Activated CD8-positive, alpha-beta memory T cell treated with anti-CD3 and anti-CD28 coated beads, Interleukin-2, amount 50 U/mL, for 4 hours (primary cell): ENCODE results near the gene MLXIPL.
"Not testable (repeated sequence)": the region's sequence is repeated elsewhere in the genome, so short reads cannot be mapped to it uniquely, and the experiment has no call there.

ENCODE experiments used
- DNase-seq: peaks from one replicate; pipeline ENCODE4 v3.0.0-alpha.2; 2020

Gene MLXIPL

DNA sequence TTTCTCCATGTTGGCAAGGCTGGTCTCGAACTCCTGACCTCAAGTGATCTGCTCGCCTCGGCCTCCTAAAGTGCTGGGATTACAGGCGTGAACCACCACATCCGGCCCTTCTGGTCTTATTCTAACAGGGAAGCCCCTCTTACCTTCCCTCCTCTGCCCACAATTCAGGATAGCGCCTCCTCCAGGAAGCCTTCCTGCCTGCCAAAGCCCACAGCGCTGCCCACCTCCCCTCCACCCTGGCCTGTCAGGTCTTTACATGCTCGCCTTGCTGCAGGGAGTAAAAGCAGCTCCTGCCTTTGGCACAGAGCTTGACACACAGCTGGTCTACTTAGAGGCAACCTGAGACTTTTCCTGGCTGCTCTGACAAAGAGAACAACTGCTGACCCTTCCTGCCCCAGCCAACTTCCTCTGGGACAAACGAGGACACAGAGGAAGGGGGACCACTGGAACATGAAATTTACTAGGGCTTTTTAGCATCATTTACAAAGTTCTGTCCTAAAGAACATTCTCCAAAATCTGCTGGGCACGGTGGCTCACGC lies 13.2 kb downstream of the MLXIPL start:
- no peak for DNase-seq

DNA sequence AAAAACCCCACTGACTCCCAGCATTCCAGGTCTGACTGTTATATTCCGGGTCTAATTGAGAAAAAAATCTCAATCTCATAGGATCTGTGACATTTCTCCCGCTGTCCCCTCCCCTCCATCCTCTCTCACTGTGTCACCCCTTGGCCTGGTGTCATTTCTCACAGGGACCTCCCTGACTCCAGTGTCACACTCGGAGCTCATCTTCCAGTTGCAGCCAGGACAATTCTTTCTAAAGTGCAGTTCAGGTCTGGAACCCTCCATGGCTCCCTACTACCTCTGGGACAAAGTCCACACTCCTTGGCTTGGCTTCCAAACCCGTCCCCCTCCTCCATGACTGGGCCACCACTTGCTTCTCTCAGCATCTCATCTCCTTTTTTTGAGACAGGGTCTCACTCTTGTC lies 14.2 kb downstream of the MLXIPL start:
- no peak for DNase-seq

DNA sequence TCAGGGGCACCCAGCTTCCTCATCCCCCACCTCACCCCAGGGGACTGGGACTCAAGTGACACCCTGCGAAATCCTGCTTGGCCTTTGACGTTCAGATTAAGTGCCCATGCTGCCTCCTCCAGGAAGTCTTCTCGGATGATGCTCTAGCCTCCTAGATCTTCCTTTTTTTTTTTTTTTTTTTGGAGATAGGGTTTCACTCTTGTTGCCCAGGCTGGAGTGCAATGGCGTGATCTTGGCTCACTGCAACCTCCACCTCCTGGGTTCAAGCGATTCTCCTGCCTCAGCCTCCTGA lies 16.7 kb downstream of the MLXIPL start:
- not testable (repeated sequence) for DNase-seq

DNA sequence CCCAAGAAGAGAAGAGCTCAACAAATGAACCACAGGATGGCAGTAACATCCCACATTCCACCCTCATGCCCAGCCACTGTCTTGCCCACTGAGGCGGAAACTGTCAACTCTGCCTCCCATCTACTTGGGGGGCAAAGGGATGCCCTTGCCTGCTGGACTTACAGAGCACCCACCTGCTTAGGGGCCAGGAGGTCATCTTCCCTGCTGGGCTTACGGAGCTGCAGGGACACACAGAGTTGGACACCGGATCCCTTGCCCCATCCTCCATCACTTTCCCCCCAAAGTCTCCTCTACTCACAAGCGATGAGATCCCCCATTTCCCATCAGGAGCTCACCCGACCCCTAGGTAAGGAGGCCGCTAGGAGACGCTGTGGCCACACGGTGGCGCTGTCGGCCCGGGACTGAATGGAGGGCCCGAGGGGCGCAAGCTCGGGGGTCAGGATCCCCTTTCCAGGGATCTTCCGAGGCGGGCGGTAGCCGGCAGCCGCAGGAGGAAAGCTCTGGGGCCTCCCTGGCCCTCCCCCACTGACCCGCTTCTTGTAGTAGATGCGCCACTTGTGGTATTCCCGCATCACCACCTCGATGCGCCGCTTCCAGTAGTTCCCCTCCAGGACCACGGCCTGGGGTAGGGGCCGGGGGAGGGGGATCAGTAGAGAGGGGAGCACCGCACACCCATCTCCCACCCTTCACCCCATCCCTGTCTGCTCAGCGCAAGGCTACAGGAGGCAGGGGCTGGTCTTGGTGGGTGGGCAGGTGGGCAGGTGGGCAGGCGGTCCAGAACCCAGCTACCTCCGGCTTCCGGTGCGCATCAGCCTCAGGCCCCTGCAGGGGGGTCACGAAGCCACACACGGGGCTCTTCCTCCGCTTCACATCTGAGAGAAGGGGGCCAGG lies 17.3 kb downstream of the MLXIPL start:
- peak; percentile 71 for DNase-seq

DNA sequence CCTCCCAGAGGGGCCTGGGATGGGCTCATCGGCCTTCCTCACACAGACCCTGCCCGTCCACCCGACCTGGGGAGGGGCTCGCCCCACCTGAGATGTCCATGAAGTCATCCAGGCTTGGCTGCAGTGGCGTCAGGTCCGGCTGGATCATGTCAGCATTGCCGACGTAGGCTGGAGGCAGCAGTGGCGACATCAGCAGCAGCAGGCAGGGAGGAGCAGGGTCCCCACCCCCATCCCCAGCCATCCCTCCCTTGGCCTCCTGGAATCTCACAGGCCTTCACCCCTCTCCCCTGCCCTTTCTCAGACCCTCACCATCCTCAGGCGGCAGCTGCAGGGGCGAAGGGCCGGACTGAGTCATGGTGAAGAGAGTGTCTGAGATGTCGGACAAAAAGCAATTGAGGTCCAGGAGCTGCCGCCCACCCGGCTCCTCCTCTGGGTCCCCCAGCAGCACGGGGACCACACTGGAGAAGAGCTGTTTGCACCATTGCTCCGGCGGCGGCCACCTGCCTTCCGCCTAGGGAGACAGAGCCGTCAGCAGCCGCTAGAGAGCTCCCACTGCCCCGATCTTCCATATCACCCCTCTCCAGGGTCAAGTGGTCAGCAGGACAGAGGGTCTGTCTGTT lies 18.6 kb downstream of the MLXIPL start:
- no peak for DNase-seq

DNA sequence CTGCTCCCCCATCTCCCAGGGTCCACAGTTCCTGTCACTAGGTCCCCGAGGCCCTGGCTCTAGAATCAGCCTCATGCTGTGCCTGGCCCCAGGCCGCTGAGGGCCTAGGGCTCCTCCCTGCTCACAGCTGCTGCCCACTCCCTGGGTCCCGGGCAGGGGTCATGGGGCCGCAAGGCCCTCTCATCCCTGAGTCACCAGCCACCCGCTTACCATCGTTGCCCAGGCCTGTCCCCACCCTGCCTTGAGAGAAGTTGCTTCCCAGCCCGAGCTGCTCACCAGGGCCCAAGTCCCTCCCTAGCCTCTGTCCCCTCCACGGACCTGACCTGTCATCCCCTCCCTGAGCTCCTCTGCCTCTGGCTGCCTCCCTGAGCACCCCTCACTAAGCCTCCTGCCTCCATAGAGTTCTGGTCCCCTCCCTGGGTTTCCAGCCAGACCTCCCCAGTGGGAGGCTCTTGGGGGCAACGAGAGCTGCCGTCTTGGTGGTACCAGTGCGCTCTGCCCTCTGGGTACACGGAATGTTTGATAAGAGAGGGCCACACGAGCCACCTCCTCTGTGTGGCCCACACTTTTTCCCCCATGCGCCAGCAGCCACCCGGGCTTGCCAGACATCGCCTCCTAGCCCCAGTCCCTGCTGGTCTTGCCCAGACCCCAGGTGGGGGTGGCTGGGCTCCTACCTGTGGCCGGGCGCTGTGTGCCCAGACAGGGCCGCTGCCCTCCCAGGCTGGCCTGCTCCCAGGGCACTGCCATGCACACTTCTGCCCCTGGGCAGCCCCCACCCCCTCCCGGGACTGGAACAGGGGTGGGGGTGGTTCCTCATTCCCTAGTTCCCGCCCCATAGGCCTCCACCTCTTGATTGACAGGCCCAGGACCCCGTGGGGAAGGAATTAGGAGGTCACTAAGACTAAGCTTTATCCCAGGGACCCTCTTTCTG lies 21.3 kb downstream of the MLXIPL start:
- DNase-seq, result no peak

DNA sequence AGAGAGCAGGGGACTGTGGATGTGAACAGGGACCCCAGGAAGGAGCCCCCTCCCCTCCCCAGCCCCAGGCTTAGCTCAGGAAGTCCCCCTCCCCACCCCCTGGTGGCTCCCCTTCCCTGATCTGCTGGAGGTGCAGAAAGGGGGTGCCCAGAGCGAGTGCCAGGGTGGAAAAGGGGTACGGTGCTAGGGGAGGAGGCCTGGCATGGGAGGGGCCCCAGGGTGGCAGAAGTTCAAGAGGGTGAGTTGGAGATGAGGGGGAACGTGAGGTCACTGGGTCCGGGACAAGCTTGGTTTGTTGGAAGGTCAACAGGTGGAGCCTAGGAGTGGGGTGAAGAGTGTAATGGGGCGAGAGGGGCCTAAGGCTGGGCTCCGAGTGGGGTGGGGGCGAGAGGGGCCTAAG lies 24.4 kb downstream of the MLXIPL start:
- no peak for DNase-seq

DNA sequence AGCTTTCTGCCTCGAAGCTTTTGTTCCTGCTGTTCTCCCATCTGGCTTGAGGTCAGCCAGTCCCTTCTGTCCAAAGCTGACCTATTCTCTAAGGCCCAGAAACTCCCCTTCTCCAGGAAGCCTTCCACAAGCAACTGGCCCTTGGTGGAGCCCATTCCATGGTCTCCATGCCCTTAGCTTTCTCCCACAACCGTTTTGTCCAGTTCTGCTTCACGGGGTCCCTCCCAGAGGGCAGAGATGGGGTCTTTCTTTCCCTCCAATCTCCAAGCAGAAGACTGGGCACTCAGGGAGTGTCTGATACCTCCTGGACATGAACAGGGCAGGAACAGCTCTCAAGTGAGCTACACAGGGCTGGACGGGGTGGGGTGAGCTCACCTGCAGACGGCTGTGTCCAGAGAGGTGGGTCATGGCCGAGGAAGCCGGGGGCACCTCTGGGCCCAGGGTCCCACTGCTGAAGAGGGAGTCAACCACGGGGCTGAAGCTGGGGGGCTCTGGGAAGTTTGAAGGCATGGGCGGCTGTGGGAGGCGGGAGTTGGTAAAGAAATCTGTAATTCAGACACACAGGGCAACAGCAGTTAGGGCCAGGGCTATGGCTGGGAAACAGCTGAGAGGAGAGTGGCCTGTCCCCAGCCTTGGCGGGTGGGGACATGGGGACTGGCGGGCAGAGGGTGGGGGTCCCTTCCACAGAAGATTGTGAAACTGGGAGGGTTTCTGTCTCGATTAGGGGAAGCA lies 25.0 kb downstream of the MLXIPL start:
- no peak for DNase-seq

DNA sequence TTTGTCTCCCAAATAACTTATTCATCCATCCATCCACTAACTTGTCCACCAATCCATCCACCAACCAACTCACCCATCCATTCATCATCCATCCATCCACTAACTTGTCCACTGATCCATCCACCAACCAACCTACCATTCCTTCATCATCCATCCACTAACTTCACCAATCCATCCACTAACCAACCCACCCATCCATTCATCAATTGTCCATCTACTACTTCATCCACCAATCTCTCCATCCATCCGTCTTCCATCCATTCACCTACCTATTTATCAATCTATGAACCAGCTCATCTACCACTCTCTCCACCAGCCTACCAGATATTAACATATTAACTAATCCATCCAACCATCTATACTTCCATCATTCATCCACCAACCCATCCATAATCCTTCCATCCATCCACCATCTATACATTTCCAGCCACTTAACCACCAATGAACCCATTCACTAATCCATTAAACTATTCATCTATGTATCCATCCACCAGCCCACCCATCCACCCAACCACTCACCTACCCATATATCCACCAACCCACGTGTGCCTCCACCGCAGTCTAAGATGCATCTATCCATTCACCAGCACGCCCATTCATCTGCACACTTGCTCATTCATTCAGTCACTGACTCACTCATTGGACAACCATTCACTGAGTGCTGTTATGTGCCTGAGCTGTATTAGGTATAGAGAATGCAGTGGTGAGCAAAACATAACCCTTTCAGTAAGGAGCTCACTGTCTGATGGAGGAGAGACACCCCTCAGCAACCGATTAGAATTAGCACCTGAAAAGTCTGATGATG lies 26.1 kb downstream of the MLXIPL start:
- no peak for DNase-seq

DNA sequence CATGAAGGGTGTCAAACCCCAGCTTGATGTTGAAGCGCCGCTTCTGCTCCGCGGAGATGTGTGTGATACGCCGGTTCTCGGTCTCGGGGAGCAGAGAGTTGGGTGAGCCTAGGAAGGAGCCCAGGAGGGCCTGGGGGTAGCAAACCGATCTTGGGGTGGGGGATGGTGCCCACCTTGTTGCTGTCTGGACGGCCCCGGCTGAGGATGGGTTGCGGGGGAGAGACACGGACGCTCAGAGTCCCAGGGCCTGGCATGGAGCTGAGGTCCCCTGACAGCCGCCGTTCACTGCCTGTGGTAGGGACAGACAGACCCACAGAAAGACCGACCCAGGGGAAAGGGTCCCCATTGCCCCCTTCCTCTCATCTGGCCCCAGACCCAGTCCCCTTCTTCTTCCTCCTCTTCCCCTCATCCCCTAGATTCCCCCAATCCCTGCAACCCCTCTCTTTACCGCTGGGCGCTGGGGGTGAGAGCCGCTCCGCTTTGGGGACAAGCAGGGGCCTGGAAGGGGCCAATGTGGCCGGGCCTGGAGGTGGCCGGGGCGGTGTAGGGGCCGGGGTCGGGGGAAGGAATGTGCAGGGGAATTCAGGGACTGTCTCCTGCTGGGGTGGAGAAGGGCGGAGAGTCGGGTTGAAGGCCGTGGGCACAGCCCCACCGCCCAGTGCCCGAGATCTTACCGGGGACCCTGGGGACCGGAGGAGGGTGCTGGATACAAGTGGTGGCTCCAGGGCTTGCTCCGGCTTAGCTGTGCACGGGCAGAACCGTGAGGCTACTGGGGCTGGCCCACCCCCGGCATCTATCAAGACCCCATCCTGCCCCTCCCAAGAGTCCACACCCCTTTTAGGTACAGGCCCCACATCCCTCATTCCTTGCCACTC lies 27.9 kb downstream of the MLXIPL start:
- no peak for DNase-seq

DNA sequence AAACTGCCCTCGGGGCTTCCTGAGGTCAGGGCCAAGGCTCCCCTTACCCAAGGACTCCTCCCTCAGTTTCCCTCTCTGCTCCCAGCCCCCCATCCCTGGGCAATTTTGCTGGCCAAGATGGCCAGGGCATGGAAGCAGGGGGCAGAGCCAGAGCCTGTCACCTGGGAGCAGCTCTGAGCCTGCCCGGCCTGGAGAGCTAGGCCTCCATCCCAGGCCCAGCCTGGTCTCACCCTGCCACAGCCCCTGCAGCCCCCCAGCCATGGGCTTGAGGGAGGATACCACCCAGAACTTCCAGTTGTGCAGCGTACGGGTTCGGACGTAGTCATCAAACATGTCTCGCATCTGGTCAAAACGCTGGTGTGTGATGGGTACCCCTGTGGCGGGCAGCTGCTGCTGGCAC lies 29.0 kb downstream of the MLXIPL start:
- DNase-seq, result no peak

DNA sequence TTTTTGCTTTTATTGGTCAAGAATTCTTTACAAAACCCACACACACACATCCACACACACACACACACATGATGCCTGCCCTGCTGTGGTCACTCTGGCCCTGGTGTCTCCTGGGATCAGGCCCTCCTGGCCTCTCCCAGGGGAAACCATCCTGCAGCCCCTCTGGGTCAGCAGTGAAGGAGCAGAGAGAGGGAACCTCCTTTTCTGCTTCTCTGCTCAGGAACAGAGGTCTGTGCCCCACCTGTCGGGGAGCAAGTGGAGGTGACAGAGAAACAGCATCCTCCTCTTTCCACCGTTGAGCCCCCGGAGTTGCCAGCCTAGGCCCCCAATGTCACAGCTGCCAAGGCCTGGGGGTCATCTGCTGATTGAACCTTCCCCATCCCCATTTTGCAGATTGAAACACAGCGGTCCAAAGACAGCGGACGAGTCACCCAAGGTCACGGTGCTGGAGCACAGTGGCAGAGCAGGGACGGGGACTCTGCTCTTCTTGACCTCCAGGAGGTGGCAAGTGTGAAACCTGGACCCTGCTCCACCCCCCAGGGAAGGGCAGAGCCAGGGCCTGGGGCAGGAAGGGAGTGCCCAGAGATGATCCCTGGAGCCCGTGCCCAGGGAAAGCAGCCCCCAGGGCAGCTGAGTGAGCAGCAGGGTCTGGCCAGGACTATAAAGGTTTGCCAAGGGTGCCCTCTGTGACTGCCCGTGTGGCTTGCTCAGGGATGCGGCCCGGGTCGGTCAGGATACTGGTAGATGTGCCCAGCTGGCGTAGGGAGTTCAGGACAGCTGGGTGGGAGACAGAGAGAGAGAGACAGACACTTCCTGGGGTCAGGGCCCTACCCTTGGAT lies 30.9 kb downstream of the MLXIPL start:
- DNase-seq, result no peak

DNA sequence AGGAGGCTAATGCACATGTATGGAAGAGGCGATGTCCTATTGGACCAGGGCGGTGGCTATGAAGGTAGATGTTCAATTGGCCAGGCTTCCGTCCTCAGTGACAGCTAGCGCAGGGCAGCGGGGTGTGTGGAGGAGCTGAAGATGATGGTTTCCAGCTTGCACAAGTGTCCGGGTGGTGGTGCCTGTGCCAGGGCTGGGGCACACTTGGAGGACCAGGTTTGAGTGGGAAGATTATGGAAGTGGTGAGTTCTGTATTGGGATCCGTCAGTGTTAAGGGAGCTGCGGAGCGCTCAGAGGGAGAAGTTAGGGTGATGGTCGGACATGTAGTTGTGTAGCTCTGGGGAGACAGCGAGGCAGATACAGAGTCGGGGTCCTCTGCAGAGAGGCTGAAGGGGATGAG lies 37.4 kb downstream of the MLXIPL start:
- DNase-seq, result no peak

DNA sequence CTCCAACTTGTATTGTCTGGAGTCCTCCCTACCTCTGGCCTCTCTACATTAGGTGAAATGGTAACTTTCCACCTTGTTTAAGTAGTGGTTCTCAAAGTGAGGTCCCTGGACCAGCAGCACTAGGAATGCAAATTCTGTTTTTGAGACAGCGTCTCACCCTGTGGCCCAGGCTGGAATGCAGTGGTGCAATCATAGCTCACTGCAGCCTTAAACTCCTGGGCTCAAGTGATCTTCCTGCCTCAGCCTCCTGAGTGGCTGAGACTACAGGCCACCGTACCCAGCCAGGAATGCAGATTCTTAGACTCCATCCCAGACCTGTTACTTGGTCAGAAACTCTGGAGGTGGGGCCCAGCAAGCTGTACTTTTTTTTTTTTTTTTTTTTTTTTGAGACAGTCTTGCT lies 39.1 kb downstream of the MLXIPL start:
- DNase-seq, result no peak

DNA sequence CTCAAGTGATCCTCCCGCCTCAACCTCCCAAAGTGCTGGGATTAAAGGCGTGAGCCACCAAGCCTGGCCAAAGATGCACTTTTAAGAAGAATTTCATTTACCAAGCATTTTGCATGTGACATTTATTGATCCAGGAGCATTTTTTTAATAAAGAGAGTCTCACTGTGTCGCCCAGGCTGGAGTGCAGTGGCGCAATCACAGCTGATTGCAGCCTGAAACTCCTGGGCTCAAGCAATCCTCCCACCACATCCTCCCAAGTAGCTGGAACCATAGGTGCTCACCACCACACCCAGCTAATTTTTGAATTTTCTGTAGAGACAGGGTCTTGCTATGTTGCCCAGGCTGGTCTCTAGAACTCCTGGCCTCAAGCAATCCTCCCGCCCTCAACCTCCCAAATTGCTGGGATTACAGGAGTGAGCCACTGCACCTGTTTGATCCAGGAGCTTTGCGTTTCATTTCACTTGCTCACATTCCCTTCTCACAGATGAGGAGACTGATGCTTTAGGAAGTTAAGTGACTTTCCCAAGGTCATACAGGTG lies 41.6 kb downstream of the MLXIPL start:
- DNase-seq, result no peak

DNA sequence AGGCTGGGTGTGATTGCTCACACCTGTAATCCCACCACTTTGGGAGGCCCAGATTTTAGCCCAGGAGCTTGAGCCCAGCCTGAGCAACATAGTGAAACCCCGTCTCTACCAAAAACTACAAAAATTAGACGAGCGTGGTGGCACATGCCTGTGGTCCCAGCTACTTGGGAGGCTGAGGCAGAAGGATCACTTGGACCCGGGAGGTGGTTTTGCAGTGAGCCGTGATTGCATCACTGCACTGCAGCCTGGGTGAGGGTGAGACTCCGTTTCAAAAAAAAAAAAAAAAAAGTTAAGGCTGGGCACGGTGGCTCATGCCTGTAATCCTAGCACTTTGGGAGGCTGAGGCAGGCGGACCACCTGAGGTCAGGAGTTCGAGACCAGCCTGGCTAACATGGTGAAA lies 43.3 kb downstream of the MLXIPL start:
- DNase-seq, result not testable (repeated sequence)

DNA sequence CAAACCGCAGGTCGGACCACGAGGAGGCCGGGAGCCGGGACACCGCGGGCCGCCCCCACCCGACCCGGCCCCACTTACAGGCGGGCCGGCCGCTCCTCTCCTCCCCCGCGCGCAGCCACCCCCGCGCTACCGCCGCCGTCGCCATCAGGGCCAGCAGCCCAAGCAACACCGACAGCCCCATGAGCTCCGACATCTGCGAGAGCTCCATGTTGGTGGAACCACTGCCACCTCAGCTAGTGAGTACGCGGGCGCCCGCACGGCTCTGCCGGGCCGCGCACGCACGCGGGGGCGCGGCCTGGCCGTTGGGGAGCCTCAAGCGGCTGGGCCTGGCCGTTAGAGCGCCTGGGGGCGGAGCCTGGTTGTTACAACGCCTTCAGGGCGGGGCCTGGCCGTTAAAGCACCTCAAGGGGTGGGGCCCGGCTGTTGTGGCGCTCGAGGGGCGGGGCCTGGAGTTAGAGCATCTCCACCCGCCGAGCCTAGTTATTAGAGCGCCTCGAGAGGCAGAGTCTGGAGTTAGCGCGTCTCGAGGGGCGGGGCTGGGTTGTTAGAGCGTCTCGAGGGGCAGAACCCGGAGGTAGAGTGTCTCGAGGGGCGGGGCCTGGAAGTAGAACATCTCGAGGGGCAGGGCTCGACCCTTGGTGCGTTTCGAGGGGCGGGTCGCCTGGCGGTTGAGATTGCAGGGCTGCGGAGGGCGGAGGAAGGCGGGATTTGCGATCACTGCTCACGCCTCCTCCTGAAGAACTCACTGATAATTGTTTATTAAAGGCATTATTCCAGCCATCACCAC lies 45.8 kb downstream of the MLXIPL start, which contains the start of gene TBL2:
TBL2 (minus strand) TSS at position 238 of the 787 bp plus-strand sequence; CDS start at position 208, 30 bp downstream.
- DNase-seq, result peak; percentile 99

DNA sequence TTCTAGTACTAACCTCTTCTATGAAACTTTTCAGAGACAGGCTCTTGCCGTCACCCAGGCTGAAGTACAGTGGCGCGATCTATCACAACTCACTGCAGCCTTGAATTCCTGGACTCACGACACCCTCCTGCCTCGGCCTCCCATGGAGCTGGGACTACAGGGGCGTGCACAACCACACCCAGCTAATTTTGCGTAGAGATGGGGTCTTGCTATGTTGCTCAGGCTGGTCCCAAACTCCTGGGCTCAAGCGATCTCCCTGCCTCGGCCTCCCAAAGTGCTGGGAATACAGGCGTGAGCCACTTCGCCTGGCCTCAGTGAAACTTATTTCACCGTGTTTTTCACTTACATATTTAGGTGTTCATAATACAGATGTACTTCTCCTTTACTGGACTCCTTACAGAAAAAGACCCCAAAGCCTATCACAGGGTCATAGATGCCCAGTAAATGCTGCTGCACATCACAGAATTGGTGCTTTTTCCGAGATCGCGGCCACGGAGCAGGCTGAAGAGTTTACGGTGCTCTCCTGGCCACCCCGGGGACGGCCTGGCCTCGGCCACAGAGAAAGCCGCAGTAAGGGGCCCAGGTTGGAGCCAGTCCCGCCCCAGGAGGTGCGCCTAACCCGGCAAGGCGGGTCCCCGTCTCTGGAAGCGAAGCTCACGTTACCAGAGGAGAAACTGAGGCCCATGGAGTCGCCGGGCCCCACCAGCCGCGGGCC lies 46.5 kb downstream of the MLXIPL start:
- no peak for DNase-seq
